Right cardiac atrium (tissue), 5 donors: Measurements from ENCODE around the gene RTEL1. TPM values are rescaled to one million over a fixed set of nuclear protein-coding genes. Genes with fewer than 3 reads are reported as not detected.
A peak's percentile ranks its signal among the peaks of the same experiment; 100 is the strongest.

ENCODE experiments used
- ATAC-seq, 2 donors: fragments of 200-7000 bp; cut with Tn5 transposase; one replicate each; pipeline versions ENCODE4 v1.8.0 to v1.9.1; 2020; ENCODE audit warnings: moderate library complexity in 2 of 2, mild to moderate bottlenecking in 1 of 2
- DNase-seq, 3 donors: peaks; one replicate each; pipeline ENCODE4 v3.0.0-alpha.2; 2020
- H3K27ac ChIP-seq: one replicate; pipeline ENCODE4 v1.5.1; 2013; ENCODE audit warnings: mild to moderate bottlenecking, low read length, control low read depth, moderate library complexity
- H3K27me3 ChIP-seq: one replicate; pipeline ENCODE4 v1.6.1; 2013; ENCODE audit not compliant: control insufficient read depth, insufficient read depth
- H3K4me1 ChIP-seq: one replicate; pipeline ENCODE4 v1.6.1; 2013; ENCODE audit warnings: low read length; ENCODE audit not compliant: control insufficient read depth, insufficient read depth
- H3K4me3 ChIP-seq: one replicate; pipeline ENCODE4 v1.5.1; 2013; ENCODE audit warnings: low read length, control low read depth
- H3K9me3 ChIP-seq: one replicate; pipeline ENCODE4 v1.6.1; 2013; ENCODE audit warnings: low read length; ENCODE audit not compliant: control insufficient read depth
- WGBS: extraction: QIAGEN DNeasy Blood & Tissue Kit; methylation state at CpG from one replicate; pipeline ENCODE4 v1.1.7; 2013; 5-methylcytosine and 5-hydroxymethylcytosine counted together
- intact Hi-C, 4 donors: fragments of 100-400 bp; cut with DNase I; formaldehyde crosslinking; loops; one replicate each; pipeline versions ENCODE4 v1.11.0 to v1.14.0; 2022 to 2023
- polyA plus RNA-seq: library from polyadenylated mRNA; stranded (reverse); fragments of 200-250 nt; gene quantifications from one replicate; pipeline ENCODE4 v1.2.3, GENCODE V29; 2013
- total RNA-seq, 4 donors: library from RNA; stranded (reverse); fragmentation: NEBNext Ultra II Directional; extraction: Animal tissue kit (Norgen Biotek cat#: 25700); gene quantifications; one replicate each; pipeline ENCODE4 v1.2.1, GENCODE V29; 2021
- donor health status: healthy with polysubstance abuse.
- donor health status: DM: no; HTN: yes; CAD: no.
- donor health status: DM: no; HTN: no; CAD: no.
- donor health status: DM: no; HTN: yes; CAD: no; lungs with severe emphysema.
- donor health status: DM: yes; HTN: yes; CAD: no.

Gene RTEL1
- total and polyA plus RNA-seq, 5 donors = 7.7 to 14.8 (median 13.3) TPM

GRCh38 chr20:63619505-63619904 is 38.6 kb upstream of the RTEL1 start:
- Histone ChIP-seq H3K4me3 (no peak overlapping the region), H3K4me1 (no peaks in the 10 kb centered on the region), H3K27ac (no peak overlapping the region), H3K27me3 (no peaks in the 10 kb centered on the region), H3K9me3 (no peaks in the 10 kb centered on the region)
- 84% methylated on average over 13 of the region's 13 CpGs for WGBS
- intact Hi-C loops = no loop called here
- ATAC-seq (no peak), DNase-seq (peak in 1 of 3 donors; percentile 16)

GRCh38 chr20:63620991-63621390 is 37.1 kb upstream of the RTEL1 start:
- 87% methylated on average over 8 of the region's 8 CpGs for WGBS

DNA sequence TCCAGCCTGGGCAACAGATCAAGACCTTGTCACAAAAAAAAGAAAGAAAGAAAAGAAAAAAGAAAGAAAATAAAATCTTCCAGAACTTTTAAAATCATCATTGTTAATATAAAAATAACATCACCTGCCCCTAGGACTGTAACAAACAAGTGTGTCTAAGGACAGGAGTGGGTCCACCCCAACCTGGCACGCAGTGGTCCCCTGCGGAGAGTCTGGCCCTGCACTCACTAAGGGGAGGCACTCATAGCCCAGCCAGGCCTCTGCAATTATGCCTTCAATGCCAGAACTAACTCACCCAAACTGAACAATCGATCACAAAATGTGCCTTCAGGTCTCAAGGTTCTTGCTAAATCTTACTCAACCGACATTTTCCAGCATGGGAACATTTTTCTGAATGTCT is 36.0 kb upstream of the RTEL1 start:
- DNase-seq (peak in 1 of 3 donors; percentile 11), ATAC-seq (no peak)
- Histone ChIP-seq H3K9me3 (no peaks in the 10 kb centered on the region), H3K27me3 (no peaks in the 10 kb centered on the region), H3K4me1 (no peaks in the 10 kb centered on the region), H3K4me3 (no peak overlapping the region), H3K27ac (no peak overlapping the region)
- intact Hi-C loops = no loop called here
- 93% methylated on average over 4 of the region's 4 CpGs for WGBS

More at GRCh38 chr20:63620991-63621390, 37.1 kb upstream of the RTEL1 start:
- no peaks in the 10 kb centered on the region for H3K27me3 ChIP-seq
- DNase-seq (no peak), ATAC-seq (no peak)
- no peak overlapping the region for H3K27ac ChIP-seq
- H3K4me3 ChIP-seq = no peak overlapping the region
- H3K4me1 ChIP-seq = no peaks in the 10 kb centered on the region
- H3K9me3 ChIP-seq = no peaks in the 10 kb centered on the region
- intact Hi-C loops = no loop called here

- Histone ChIP-seq H3K9me3 (no peaks in the 10 kb centered on the region), H3K27ac (no peak overlapping the region), H3K27me3 (no peaks in the 10 kb centered on the region), H3K4me1 (no peaks in the 10 kb centered on the region), H3K4me3 (no peak overlapping the region)
- DNase-seq (peak in 1 of 3 donors; percentile 41), ATAC-seq (no peak)
- intact Hi-C loops = no loop called here
- WGBS = 94% methylated on average over 14 of the region's 14 CpGs
These were observed 35.4 kb upstream of the RTEL1 start for GRCh38 chr20:63622732-63623131.

DNA sequence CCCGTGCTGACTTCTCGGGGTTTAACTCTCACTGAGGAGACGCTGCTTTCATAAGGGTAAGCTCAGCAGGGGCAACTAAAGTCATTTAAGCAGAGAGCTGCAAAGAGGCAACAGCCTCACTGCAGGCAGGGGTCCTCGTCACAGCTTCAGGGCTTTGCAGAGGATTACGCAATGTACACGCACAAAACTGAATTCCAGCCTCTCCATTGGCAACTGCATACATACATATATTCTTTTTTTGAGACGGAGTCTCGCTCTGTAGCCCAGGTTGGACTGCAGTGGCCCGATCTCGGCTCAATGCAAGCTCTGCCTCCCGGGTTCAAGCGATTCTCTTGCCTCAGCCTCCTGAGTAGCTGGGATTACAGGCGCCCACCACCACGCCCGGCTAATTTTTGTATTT is 33.6 kb upstream of the RTEL1 start:
- Histone ChIP-seq H3K9me3 (no peaks in the 10 kb centered on the region), H3K27ac (no peak overlapping the region), H3K4me1 (no peaks in the 10 kb centered on the region), H3K4me3 (no peak overlapping the region), H3K27me3 (no peaks in the 10 kb centered on the region)
- DNase-seq (peak in 1 of 3 donors; percentile 32), ATAC-seq (no peak)
- intact Hi-C loops = no loop called here
- 82% methylated on average over 15 of the region's 15 CpGs for WGBS

DNA sequence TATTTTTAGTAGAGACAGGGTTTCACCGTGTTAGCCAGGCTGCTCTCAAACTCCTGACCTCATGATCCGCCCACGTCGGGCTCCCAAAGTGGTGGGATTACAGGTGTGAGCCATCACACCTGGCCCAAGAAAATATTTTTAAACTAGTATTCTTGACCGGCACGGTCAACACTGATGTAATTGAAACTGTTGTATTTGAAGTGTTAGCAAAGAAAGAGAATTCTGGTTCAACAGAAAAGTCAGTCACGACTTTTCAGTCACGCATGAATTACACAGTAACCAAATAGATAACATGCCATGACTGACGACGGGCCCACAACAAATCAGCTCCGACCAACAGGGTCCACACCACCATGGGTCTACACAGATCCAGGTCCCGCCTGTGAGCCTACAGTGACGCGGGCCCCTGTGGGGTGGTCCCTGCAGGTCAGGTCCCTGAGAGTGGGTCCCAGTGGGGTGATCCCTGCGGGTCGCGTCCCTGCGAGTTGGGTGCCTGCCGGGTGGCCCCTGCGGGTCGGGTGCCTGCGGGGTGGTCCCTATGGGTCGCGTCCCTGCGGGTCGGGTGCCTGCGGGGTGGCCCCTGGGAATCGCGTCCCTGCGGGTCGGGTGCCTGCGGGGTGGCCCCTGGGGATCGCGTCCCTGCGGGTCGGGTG is 32.2 kb upstream of the RTEL1 start:
- peak in 2 of 3 donors; percentile 73 to 74 for DNase-seq
- intact Hi-C loops = no loop called here
- Histone ChIP-seq H3K4me3 (peak overlapping the region; percentile 49), H3K27ac (peak overlapping the region; percentile 71), H3K27me3 (no peaks in the 10 kb centered on the region), H3K9me3 (no peaks in the 10 kb centered on the region), H3K4me1 (no peaks in the 10 kb centered on the region)
- WGBS = 14% methylated on average over 36 of the region's 36 CpGs
- peak; percentile 8 to 11 for ATAC-seq

- Histone ChIP-seq H3K27me3 (no peaks in the 10 kb centered on the region), H3K4me1 (no peaks in the 10 kb centered on the region), H3K27ac (peak within 1 kb of the TSS; percentile 87), H3K4me3 (peak within 1 kb of the TSS; percentile 49), H3K9me3 (no peaks in the 10 kb centered on the region)
- peak; percentile 24 to 44 for ATAC-seq
- peak; percentile 80 to 93 (median 91) for DNase-seq
- under 1% methylated on average over 114 of the region's 114 CpGs for WGBS
- intact Hi-C loops = no loop called here
These were observed 31.5 kb upstream of the RTEL1 start, which contains the start of gene GMEB2 for GRCh38 chr20:63626424-63627128. GMEB2 (minus strand) TSS chr20:63627101; CDS start chr20:63619397, 7,704 bp downstream.

DNA sequence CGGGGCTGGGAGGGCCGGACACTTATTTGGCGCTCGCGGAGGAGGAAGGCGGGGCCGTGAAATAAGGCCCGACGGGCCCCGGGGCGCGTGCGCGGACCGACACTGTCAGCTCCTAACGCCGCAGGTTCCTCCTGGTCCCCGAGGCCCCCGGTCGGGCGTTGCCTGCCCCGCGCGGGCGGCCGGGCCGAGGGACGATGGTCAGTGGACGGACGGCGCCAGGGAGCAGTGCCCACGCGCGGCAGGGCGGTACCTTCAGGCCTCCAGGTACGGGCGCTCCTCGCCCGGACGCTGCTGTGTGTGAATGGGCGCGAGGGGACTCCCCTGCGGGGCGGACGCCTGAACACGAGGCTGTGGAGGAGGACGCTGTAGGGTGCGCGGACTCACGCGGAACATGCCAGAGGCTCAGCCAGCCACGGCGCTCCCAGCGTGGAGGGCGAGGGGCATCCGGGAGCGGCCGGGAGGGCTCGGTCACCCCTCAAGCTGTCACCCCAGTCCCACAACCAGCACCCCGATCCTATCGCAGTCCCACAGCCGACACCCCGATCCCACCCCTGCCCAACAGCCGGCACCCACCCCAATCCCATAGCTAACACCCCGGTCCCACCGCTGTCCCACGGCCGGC is 30.9 kb upstream of the RTEL1 start:
- Histone ChIP-seq H3K27me3 (no peaks in the 10 kb centered on the region), H3K4me1 (no peaks in the 10 kb centered on the region), H3K4me3 (peak overlapping the region; percentile 49), H3K27ac (peak overlapping the region; percentile 80), H3K9me3 (no peaks in the 10 kb centered on the region)
- intact Hi-C loops = no loop called here
- DNase-seq = peak; percentile 96 to 98 (median 98)
- under 1% methylated on average over 68 of the region's 68 CpGs for WGBS
- ATAC-seq = peak; percentile 91 to 92

- ATAC-seq (peak; percentile 17 to 31), DNase-seq (peak in 2 of 3 donors; percentile 68 to 75)
- Histone ChIP-seq H3K27me3 (no peaks in the 10 kb centered on the region), H3K9me3 (no peaks in the 10 kb centered on the region), H3K4me3 (peak overlapping the region; percentile 49), H3K27ac (peak overlapping the region; percentile 87), H3K4me1 (no peaks in the 10 kb centered on the region)
- 12% methylated on average over 28 of the region's 28 CpGs for WGBS
- intact Hi-C loops = no loop called here
These were observed 30.3 kb upstream of the RTEL1 start for GRCh38 chr20:63627751-63628245.

DNA sequence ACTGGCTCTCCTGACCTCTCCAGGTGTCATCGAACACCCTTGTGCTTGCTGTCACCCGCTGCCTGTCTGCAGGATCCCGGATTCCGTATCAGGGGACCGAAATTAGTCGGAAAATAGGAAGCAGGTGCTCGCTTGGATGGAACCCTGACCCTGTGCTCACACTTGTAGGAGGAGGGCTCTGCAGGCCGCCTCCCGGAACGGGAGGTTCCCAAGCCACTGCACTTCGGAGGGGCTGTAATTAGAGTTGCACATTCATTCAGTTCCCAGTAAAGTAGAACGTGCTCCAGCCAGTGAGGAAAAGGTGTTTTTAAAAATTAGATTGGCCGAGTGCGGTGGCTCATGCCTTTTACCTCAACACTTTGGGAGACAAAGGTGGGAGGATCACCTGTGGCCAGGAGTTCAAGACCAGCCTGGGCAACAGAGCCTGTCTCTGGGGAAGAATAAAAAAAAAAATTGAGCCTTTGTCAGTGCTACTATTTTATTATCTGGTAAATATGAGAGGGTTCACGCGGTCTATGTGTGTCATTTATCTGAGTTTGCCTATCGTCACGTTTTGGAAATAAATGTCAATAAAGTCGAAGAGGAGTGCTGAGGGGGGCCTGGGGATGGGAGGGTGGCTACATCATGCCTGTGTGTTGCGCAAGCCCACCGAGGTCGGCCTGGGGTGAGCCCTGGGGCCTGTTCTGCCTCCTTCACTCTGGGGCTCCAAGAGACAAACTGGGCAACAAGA is 29.7 kb upstream of the RTEL1 start:
- peak overlapping the region; percentile 49 for H3K4me3 ChIP-seq
- intact Hi-C loops = no loop called here
- 22% methylated on average over 22 of the region's 22 CpGs for WGBS
- no peaks in the 10 kb centered on the region for H3K9me3 ChIP-seq
- ATAC-seq = peak; percentile 59 to 72
- peak; percentile 63 to 85 (median 81) for DNase-seq
- H3K4me1 ChIP-seq = no peaks in the 10 kb centered on the region
- peak overlapping the region; percentile 87 for H3K27ac ChIP-seq
- no peaks in the 10 kb centered on the region for H3K27me3 ChIP-seq
